NCI-H2196 treated with DMSO at 0.1 percent for 48 hours (cell line): ENCODE measurements around the gene PHYHIPL.

Source experiments
- DNase-seq: peaks from one replicate; lab custom pipeline; 2025; ENCODE audit not compliant: unreplicated experiment; lab: John Stamatoyannopoulos, UW

Gene PHYHIPL

DNA sequence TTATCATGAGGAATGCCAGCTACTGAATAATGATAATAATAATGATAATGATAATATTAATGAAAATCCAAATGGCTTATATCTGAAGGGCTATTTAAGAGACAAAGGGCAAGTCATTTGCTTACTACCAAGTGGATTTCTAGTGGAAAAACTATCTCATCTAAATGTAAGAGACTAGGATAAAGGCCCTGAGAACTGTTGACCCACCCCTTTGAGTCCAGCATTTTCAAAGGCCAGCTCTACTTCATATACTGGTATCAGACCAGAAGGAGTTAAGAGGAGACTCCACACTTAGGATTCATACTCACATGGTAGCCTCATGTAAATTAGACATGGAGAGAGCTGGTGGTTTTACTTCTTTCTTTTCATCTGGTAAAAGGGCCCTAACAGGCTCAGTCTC lies 76.0 kb downstream of the PHYHIPL start:
- no peak for DNase-seq

DNA sequence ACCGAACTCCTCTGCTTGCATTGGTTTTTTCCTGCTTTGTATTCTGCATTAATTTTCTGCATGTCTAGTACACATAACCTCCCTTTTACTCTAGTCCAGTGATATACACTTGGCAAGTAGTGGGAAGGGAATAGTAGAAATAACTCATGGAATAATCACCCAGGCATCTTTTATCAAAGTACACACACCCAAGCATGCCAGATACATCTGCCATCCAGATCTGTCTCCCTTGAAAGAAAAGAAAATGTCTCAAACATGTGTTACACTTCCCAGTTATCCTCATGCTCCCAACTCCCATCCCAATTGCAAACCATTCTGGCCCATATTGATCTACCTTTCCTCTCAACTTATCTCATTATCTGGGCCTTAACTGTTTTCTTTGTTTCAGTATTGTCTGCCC lies 79.0 kb downstream of the PHYHIPL start:
- DNase-seq: no peak

DNA sequence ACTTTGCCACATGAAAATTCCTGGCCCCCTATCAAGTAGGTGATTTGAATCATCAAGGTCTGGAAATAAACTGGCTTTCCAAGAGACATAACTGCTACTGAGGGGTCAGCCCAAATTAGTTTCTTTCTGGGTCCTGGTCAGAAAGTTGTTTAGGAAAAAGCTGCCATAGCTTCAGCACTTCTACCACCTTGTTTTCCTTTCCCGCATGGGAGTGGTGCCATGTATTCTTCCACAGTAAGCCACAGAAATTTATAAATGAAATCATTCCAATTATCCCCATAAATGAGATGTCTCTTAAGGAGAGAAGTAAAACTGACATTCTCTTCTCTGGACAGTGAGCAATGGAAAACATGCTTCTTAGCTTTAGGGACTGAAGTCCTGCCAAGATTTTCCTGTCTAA lies 80.8 kb downstream of the PHYHIPL start:
- no peak for DNase-seq

DNA sequence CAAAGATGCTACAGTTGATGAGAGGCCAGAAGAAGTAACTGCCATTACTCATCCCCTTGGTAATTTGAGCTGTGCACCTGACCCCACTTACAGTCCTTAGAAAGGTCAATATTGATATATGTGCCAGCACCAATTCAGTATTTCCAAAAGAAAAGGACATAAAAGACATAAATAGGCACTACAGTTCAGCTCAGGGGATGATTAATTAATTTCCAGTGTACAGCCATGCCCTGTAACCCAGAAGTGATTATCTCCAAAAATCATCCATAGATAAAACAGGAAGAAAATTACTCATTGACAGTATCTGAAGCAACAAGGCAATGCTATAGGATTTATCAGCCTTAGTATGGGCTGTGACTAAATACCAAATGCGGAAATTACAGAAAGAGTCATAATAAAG lies 82.4 kb downstream of the PHYHIPL start:
- DNase-seq: no peak

DNA sequence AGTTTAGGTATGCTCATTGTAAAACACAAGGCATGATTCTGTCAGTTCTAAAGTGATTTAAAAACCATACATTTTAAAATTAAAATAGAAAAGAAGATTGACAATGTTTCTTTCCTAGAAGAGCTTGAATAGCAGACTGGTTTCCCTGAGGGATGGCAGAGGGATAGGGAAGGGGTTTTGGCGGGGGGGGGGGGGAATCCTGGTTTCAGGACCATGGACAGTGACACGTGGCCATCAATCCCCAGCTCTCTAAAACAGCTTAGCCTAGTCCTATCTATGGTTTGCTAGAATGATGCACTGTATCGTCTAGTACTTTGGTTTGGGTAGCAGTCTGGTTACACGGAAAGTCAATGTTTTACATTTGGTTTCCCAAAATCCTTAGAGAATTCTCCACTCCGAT lies 88.7 kb downstream of the PHYHIPL start:
- no peak for DNase-seq

DNA sequence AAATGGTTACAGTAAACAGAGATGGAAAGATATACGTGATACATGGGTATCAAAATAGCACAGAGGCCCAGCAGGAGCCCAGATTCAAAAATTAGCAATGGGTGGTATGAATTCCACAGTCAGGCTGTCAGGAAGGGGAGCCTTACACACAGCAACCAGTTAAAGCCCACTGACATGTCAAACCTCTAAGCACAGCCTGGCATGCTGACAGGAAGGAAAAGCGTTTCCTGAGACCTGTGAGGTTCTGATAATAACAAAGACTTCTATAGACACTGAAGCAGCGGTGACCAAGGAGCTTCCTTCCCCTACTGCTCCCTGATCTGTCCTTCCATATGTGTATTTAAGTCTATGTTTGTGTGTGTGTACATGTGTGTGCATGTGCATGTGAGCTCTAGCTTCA lies 89.9 kb downstream of the PHYHIPL start:
- no peak for DNase-seq

DNA sequence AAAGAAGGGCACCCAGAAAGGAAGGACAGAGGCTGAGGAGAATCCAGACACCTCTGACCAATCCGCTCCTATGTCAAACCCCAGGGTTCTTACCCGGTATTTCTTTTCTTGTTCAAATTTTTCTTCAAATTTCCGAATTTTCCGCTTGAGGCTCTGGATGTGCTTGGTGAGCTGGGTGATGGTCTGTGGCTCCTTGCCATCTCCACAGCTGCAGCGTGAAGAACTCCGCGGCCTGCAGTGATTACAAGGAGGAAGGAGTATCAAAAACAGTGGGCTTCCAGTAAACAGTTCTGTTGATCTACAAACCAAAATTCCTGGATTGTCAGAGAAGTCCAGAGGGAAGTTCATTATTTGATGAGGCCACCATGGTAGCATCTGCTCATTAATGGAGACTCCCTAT lies 92.0 kb downstream of the PHYHIPL start:
- DNase-seq: no peak

DNA sequence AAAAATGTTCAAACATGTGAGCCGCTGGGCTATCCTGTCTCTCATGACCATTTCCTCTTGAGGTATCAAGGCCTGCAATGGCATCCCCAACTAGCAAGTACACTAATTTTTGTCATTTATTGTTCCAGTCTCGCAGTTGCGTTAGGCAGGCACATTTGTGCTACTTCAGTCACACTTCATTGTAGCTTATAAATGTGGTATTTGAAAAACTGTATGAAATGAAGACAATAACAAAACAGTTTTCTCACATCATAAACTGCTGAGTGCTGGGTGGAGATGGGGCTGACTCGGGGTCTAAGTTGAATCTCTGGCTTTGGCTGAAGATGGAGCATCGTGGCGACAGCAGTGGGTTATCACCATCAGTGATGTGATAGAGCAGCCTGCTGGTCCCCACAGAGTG lies 93.2 kb downstream of the PHYHIPL start:
- DNase-seq: no peak

DNA sequence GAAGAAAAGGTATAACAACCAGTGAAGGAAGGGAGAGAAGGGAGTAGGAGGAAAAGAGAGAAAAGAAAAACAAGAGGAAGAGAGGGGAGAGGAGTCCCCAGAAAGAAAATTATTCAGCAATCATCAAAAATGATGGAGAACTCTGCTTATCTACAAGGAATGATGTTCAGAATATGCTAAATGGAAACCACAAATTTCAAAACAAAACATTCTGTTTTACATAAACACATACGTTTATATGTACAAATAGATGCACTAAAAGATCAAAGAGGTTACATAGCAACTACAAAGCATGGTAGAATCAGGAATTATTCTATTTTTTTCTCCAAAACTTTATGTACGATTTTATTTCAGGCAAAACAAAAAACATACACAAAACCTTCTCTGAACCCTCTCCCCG lies 94.0 kb downstream of the PHYHIPL start:
- no peak for DNase-seq

DNA sequence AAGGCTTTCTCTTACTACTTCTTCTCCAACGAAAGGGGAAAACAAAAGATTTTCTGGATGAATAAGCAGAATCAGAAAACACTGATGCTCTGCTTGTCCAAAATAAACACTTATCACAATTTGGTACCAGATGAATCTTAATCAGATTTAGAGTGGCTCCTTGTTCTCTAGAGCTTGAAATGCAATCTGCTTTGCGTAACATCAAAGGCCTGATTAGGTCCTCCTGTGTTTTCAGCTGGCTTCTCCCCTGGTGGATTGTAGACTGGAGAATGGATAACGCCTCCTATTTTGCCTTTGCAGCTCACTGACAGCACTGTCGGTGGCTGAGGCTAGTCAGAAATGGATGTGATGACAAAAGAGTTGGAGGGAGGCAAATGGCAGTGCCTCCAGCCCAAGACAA lies 94.7 kb downstream of the PHYHIPL start:
- DNase-seq: no peak

DNA sequence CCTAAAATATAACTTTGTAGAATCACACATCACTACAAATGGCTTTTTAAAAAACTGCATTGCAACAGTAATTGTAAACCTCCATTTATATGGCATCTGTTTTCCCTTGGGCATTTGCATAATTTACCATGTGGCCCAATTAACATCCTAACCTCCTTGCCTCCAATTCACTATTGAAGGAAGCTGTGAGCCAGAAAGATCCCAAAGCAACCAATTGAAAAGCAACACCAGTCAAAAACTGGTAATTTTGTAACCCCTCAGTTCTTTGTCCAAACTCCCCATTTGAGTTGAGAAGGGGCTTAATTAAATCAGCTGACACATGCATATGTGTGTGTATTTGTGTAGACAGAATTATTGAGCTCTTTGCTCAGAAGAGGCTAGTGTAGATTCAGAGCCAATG lies 95.6 kb downstream of the PHYHIPL start:
- no peak for DNase-seq

DNA sequence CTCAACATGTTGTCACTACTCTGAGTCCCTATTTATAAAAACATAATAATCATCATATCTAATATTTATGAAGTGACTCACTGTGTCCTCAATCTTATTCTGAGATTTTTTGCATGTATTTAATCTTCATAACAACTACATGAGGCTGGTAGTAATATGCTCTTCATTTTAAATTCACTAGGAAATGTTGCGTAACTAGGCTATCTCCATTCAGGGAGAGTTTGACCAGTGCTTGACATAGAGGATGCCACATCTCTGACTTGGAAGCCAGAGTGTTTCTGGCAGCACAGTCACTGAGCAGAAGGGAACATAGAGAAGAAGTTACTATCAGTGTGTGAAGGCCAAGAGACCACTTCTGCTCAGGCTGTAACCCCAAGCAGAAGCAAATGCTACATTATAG lies 97.0 kb downstream of the PHYHIPL start:
- no peak for DNase-seq

DNA sequence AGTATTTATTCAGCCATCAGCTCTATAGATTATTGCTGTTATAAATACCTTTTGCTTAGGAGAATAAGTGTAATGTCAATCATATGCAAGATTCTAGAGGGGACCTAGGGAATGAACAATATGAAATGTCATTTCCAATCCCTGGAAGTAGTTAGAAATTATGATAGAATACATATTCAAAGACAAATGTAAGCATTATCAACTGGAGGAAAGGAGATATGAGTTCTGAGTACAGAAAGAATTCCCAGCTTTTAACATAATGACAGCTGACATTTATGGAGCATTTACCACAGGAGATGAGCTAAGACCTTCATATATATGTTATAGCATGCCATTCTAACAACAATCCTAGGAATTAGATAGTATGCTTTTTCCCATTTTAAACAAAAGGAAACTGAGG lies 99.7 kb downstream of the PHYHIPL start:
- DNase-seq: no peak

DNA sequence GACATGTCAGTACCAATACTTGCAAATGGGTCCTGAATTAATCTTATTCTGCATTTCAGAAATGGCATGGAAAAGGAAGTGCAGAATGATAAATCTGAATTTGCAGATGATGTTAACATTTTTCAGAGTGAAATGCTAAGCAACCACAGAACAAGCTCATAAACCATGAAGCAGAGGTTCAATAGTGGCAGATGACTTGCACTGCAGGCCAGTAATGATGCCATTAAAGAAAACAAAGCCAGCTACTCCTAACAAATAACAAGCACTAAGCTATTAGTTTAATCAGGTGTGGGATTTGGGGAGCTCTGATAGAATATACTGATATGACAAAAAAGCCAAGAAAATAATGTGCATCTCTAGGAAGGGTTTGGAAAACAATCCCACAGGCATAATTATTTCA lies 100.5 kb downstream of the PHYHIPL start:
- DNase-seq: no peak

DNA sequence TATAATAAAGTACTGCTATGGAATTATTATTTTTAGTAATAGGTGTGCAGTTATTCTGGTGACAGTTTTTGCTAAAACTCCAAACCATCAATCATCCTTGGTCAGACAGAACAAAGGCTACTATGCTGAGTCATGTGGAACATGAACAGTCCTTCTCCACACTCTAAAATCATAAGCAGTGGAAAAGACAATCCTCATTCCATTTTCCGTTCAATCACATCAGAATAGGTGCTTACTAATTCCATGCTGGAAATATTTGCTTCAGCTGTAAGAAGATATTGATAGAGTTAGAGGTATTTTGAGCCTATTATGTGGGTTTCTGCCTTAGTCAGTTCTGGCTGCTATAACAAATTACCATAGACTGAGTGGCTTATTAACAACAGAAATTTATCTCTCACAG lies 103.0 kb downstream of the PHYHIPL start:
- DNase-seq: no peak

DNA sequence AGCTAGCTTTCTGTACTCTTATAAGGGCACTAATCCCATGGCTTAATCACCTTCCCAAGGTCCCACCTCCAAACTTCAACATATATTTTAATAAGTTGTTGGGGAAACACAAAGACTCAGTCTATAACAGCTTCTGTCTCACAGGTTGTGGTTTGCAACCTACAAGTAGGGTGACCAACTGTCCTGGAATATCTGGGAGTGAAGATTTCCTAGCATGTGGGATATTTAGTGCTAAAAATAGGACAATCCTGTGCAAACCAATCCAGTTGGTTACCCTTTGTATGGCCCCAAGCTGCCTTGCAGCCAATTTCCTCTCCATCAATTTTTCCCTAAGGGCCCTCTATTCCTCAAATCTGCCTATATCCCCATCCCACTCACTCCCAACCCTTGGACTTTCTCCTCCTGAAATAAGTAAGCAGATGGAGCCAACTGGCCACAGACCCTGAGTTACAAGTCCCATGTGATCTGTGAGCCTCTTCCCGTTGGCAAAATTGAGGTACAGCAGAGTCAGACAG lies 103.6 kb downstream of the PHYHIPL start:
- DNase-seq: no peak

DNA sequence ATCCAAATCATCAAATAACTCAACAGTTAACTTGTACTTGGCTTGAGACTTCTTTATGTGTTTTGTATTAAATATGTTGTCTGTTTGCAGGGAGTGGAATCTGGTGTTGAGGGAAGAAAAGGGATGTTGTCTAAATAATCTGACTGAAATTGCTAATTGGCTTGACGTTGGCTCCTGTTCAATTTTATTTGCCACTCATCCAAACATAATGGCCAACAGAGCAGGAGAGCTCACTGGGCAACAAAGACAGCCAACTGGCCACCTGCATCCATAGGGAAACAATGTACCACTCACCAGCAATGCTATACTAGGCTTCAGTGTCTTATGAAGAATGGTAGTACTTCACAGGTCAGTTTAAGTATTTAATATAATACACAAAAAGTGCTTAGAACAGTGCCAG lies 105.4 kb downstream of the PHYHIPL start:
- no peak for DNase-seq

DNA sequence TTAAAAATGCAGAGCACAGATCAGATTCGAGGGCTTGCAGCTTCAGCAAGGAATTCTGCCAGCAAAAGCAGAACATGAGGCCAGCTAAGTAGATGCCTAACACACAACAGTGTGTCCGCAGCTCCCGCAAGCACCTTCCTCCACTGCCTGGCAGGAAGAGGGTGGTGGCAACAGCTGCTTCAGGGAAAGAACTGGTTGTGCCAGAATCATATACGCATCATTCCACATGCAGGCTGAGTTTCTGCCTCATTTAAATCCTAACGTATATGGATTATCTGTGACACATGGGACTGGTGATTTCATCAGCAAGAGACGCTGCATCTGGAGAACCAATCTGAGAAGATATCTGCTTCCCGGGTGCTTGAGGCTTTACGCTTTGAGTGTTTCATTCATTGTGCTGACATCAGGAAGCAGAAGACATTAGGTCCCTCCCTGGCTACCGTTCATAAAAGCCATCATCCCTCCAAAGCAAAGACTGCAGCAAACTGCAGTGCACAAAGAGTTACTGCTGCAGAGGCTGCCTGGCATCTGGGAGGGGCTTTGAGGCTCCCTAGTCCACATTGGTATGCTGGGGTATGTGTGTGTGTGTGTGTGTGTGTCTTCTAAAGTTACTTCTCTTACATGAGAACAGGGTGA lies 107.1 kb downstream of the PHYHIPL start:
- DNase-seq: no peak

DNA sequence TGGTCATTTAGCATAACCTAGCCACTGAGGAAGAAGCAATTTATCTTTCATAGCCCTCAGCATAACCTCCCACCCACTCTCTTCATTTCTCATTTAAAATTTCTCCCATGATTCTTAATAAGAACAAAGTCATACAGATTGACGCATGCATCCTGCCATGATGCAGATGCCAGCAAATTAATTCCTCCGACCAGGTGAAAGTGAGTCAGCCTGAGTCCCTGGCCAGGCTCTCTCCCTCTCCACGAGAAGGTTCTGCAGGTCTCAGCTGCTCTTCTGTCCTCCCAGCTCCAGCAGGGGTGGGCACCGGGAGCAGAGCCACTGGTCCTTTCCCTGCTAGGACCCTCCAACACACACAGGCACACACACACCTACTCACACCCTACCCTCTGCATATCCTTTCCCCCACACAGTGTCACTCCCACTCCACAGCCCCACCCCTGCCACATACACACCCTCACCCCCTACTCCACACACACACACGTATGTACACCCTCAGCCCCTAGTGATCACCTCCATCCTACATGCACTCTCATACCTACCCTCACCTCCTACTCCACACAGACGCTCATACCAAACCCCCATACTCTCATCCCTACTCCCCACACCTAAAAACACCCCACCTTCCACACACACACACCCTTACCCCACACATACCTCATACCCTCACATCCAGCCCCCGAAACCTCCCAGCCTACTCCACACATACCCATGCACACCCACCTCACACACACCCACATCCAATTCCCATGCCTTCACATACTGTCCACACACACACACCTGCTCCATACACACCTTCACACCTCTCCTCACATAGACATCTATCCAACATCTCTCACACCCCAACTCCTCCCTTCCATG lies 107.9 kb downstream of the PHYHIPL start:
- no peak for DNase-seq

DNA sequence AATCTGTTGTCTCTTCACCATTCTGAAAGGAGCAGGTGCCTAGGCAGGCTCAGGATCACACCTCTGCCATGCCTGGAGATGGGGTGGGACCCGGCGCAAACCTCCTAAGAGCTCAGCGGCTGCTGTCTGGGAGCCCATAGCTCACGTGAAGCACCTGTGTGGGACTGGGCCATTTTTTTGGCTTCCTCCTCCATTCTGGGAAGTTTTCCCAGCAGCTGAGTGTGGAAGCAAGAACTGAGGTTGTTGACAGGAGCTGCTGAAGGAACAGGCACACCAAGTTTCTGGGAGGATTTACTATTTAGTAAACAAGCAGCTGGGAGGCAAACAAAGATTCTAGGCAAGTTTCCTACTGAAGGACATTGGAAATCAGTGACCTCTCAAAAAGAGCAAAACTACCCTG lies 108.6 kb downstream of the PHYHIPL start:
- DNase-seq: no peak

DNA sequence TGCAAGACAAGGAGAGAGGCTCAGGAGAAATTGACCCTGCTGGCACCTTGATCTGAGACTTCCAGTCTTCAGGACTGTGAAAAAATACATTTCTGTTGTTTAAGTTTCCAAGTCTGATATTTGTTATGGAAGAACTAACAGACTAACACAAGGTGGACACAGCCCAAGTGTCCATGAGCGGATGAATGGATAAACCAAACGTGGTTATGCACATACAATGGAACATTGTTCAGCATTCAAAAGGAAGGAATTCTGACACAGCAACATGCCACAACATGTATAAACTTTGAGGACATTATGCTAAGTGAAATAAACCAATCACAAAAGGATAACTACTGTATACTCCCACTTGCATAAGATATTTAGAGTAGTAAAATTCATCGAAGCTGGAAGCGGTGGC lies 109.4 kb downstream of the PHYHIPL start:
- no peak for DNase-seq

DNA sequence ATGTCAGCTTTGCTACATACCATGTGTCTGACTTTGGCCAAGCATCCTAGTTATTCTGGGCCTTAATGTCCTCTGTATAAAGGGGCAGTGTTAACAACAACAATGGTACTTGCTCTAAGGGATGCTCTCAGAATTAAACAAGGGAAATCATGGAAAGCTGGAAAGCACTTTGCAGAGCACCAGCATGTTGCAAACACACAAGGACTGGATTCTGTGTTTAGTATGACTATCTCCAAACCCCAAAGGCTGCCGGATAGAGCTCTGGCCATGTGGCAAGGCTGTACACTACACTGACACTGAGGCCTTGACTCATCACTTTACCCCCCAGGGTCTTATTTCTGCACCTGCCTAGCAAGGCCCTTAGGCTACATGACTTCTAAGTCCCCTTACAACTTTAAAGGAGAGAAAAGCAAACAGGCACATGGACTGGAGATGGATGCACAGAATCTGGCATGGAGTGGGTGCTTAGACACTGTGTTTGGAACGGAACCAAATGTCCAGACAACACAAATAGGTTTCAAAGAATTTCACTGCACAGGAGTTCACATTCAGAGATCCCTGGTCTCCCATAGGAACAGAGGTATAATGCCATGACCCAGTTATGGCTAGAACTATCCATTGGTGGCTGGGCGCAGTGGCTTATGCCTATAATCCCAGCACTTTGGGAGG lies 111.3 kb downstream of the PHYHIPL start:
- DNase-seq: no peak
